Liver (tissue), 3 donors: Measurements from ENCODE around the gene ECE1.

ENCODE experiments used
- CTCF ChIP-seq: fragments of 150-350 bp; IDR thresholded peaks from 2 replicates; pipeline ENCODE4 v1.5.1; 2017; ENCODE audit warnings: improper control_type of control experiment, low read depth, low read length; ENCODE audit not compliant: missing input control
- JUND ChIP-seq, 2 donors: IDR thresholded peaks; 2 replicates each; pipeline ENCODE4 v1.6.1; 2016; ENCODE audit warnings: antibody characterized with exemption in 2 of 2
- MAX ChIP-seq: IDR thresholded peaks from 2 replicates; pipeline ENCODE4 v1.6.1; 2016; ENCODE audit warnings: antibody characterized with exemption
- SP1 ChIP-seq: IDR thresholded peaks from 2 replicates; pipeline ENCODE4 v1.6.1; 2018; ENCODE audit warnings: antibody characterized with exemption, mild to moderate bottlenecking
- YY1 ChIP-seq: IDR thresholded peaks from 2 replicates; pipeline ENCODE4 v1.6.1; 2016; ENCODE audit warnings: antibody characterized with exemption, mild to moderate bottlenecking
- ZBTB33 ChIP-seq: IDR thresholded peaks from 2 replicates; pipeline ENCODE4 v1.6.1; 2016; ENCODE audit warnings: antibody characterized with exemption
- donor health status: healthy.
- donor health status: healthy.

DNA sequence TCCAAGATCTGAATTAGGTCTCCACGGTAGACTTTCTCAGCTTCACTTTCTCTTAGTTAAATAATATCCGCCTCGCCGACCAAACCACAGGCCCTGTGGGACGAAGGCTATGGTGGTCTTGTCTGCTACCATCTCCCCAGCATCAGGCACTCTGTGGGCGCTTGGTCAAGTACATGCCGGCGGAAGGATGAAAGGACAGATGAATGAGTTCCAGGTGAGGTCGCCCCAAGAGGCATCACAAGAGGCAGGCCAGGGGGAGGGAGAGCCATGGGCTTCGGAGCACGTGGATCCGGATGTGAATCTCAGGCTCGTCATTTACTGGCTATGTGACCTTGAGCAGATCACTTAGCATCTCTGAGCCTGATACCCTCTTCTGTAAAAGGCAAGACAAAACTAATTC, 33.5 kb downstream of the ECE1 start:
- no peak for TF ChIP-seq CTCF
- no peak for TF ChIP-seq JUND (IDR thresholded peaks at IDR 0.05)
- no peak for TF ChIP-seq MAX
- no peak for TF ChIP-seq SP1
- no peak for TF ChIP-seq YY1
- no peak for TF ChIP-seq ZBTB33
